Stimulated activated CD8-positive, alpha-beta memory T cell treated with anti-CD3 and anti-CD28 coated beads, Interleukin-15, amount 100 ng/mL, for 1 hour (primary cell): Measurements from ENCODE around the gene SYNGR2.
"Not testable (repeated sequence)": the region's sequence is repeated elsewhere in the genome, so short reads cannot be mapped to it uniquely, and the experiment has no call there.

Source experiments
- DNase-seq: peaks from one replicate; pipeline ENCODE4 v3.0.0-alpha.2; 2020; ENCODE audit warnings: low read depth

The SYNGR2 gene

GRCh38 chr17:78130090-78130436 is 38.3 kb upstream of the SYNGR2 start:
- DNase-seq = no peak

DNA sequence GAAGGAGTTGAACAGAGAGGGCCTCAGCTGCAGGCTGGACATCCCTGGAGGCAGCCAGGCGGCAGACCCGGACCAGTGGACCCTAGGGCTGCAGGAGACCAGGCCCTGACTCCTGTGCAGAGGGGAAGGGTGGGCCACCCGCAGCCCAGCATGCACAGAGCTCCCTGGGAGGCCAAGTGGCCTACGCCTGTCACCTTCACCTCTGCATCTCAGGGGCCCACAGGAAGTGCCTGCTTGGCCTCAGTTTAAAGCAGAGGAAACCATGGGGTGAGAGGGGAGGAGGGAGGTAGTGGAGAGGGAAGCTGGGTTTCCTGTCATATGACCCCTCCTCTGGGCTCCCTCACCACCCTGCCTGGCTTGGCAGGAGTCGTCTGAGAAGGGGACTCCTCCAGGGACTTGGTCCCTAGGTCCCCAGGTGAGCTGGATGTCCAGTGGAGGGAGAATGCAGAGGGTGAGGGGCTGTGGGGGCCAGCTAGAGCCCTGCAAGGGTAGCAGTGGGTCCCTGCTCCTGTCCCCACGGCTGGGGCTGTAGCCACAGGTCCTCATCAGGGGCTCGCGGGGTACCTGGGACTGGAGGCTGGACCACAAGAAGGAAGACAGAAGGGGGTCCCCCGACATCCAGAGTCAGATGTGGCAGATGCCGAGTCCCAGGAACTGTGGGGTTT is 37.8 kb upstream of the SYNGR2 start, which contains the start of gene TMC8:
TSS of gene TMC8 (plus strand) at position 335 of the 665 bp plus-strand sequence. CDS start 818 bp downstream, outside the sequence.
- peak; percentile 53 for DNase-seq

- DNase-seq = no peak
Measured at GRCh38 chr17:78131172-78132083, 37.0 kb upstream of the SYNGR2 start.

GRCh38 chr17:78132084-78132676 is 36.2 kb upstream of the SYNGR2 start:
- DNase-seq = peak; percentile 47

GRCh38 chr17:78132767-78133178 is 35.6 kb upstream of the SYNGR2 start:
- no peak for DNase-seq

DNA sequence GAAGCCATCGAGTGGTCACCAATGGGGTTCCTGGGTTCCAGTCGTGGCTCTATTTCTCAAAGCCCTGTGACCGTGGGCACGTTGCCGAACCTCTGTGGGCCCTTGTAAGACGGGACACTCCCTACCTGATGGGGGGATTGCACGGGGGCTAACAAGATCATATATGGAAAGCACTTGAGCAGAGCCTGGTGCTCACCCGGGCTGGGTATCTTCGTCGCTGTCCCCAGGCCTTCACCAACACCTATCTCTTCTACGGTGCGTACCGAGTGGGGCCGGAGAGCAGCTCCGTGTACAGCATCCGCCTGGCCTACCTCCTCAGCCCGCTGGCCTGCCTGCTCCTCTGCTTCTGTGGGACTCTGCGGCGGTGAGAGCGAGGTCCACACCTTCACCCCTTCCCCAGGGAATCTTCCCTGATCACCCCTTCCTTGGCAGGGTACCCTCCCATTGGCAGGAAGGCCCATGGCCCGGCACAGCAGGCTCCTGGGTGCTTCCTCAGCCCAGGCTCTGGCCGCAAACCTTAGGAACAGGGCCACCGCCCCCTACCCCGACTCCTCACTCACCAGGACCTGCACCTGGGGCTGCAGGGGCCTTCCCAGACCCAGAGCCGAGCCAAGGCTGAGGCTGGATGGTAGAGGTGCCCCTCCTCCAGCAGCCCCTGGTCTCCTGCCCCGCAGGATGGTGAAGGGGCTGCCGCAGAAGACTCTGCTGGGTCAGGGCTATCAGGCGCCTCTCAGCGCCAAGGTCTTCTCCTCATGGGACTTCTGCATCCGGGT is 35.0 kb upstream of the SYNGR2 start:
- no peak for DNase-seq

DNA sequence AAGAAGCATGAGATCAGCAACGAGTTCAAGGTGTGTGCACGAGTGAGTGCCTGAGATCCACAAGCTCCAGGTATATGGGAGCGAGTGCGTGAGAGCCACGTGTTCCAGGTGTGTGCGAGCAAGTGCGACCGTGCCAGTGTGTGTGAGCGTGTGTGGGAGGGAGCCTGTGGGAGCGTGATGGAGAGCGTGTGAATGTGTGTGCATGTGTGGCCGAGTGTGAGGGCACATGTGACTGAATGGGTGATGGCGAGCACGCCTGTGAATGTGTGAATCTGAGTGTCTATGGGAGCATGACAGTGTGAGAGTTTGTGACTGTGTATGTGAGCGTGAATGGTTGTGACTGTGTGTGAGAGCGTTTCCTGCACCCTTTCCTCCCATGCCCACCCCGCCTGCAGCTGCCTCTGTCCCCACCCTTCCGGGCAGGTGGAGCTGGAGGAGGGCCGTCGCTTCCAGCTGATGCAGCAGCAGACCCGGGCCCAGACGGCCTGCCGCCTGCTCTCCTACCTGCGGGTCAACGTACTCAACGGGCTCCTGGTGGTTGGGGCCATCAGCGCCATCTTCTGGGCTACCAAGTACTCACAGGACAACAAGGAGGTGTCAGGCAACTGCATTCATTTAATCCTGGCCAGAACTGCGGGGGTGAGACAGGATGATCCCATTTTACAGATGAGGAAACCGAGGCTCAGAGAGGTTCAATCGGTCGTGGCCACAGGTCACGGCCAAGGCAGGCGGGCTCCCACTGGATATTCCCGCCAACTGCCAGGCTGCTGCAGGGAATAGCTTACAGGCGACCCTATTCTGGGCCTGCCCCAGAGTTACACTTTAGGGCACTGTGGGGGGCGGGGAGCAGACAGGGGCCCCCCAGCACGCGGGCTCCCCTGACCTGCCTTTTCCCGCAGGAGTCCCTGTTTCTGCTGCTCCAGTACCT is 34.1 kb upstream of the SYNGR2 start:
- DNase-seq = peak; percentile 58

DNA sequence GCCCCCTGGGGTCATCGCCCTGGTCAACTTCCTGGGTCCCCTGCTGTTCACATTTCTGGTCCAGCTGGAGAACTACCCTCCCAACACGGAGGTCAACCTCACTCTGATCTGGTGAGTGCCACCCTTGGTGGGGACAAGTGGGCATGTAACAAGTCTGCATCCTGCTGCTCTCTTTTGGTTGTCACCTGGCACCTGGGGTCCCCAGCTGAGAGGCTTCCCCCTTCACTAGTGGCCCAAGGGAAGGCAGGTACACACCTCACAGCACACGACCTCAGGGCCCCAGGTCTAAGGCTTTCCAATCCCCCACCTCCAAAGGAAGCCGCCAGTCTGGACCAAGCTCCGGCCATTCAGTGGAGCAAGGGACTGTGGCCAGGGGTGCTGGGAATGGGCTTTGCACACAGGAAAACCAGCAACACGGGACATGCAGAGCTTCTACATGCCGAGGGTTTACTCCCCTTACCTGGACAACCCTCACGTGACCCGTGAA is 33.4 kb upstream of the SYNGR2 start:
- no peak for DNase-seq

GRCh38 chr17:78135858-78136500 is 32.4 kb upstream of the SYNGR2 start:
- no peak for DNase-seq

DNA sequence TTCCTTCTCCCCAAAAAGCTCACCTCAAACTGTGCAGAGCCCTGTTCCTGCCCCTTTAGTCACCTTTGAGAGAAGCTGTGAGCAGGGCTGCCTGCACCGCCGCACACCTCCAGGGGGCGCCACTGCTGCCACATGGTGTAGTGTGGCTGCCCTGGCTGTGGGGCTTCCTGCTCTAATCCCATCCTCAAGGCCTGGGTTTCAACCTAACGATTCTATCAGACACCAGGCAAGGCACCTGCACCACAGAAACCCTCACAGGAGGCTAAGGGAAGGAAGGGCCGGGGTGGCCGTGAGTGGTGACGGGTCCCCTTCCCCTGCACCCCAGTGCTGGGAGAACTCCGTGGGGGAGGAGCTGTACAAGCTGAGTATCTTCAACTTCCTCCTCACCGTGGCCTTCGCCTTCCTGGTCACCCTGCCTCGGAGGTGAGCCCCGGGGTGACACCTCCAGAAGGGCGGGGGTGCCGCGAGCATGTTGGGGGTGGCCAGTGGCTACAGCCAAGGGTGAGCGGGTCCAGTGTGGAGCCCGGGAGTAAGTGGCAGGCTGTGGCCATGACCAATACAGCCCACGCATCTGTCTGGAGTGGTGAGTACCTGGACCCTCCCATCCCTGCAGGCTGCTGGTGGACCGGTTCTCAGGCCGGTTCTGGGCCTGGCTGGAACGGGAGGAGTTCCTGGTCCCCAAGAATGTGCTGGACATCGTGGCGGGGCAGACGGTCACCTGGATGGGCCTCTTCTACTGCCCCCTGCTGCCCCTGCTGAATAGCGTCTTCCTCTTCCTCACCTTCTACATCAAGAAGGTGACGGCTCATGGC is 30.8 kb upstream of the SYNGR2 start:
- no peak for DNase-seq

- no peak for DNase-seq
Measured at GRCh38 chr17:78138204-78139060, 29.9 kb upstream of the SYNGR2 start.

DNA sequence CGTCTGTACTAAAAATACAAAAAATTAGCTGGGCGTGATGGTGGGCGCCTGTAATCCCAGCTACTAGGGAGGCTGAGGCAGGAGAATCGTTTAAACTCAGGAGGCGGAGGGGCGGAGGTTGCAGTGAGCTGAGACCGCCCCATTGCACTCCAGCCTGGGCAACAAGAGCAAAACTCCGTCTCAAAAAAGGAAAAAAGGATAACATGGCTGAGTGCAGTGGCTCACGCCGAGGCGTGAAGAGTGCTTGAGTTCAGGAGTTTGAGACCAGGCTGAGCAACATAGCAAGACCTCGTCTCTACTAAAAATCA is 28.6 kb upstream of the SYNGR2 start:
- DNase-seq = not testable (repeated sequence)

DNA sequence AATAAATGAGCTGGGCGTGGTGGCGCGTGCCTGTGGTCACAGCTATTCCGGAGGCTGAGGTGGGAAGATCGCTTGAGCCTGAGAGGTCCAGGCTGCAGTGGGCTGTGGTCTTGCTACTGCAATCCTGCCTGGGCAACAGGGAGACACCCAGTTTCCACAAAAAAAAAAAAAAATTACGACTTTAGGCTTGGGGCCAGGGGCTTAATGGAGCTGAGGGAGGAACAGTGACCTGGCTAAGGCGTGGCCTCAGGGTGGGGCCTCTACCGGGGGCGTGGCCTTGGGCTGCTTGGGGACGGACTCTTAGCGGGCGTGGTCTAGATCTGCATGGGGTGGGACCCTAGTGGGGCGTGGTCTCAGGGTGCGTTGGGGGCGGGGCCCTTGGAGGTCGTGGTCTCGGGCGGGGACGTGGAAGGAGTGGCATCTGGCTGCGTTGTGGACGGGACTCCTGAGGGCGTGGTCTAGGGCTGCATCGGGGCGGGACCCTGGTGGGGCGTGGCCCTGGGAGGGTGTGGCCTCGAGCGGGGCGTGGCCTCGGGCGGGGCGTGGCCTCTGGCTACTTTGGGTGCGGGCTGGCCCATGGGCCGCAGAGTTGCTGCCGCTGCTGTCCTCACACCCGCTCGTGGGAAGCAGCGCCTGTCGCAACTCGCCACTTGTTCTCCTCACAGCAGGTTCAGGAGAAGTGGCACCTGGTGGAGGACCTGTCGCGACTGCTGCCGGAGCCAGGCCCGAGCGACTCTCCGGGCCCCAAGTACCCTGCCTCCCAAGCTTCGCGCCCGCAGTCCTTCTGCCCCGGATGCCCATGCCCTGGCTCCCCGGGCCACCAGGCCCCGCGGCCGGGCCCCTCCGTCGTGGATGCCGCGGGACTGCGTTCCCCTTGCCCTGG is 28.0 kb upstream of the SYNGR2 start:
- DNase-seq = peak; percentile 80

GRCh38 chr17:78141437-78142118 is 26.8 kb upstream of the SYNGR2 start:
- DNase-seq = no peak

- DNase-seq = no peak
Measured at GRCh38 chr17:78142119-78142861, 26.1 kb upstream of the SYNGR2 start.
